Lower lobe of right lung (tissue), 2 donors: Measurements from ENCODE around the gene PCDHA3. TPM values are rescaled to one million over a fixed set of nuclear protein-coding genes. Genes with fewer than 3 reads are reported as not detected.
A peak's percentile ranks its signal among the peaks of the same experiment; 100 is the strongest.
"Not testable (repeated sequence)": the region's sequence is repeated elsewhere in the genome, so short reads cannot be mapped to it uniquely, and the experiment has no call there.

Source experiments
- ATAC-seq, 2 donors: fragments of 200-7000 bp; cut with Tn5 transposase; one replicate each; pipeline ENCODE4 v1.9.1; 2020 to 2022; ENCODE audit warnings: mild to moderate bottlenecking in 2 of 2, moderate library complexity in 2 of 2
- DNase-seq: peaks from one replicate; pipeline ENCODE4 v3.0.0-alpha.2; 2020
- H3K27ac ChIP-seq: fragments of 200-600 bp; one replicate; pipeline ENCODE4 v1.8.0; 2022
- H3K27me3 ChIP-seq: fragments of 200-600 bp; one replicate; pipeline ENCODE4 v1.8.0; 2022; ENCODE audit warnings: low read depth
- H3K36me3 ChIP-seq: fragments of 200-600 bp; one replicate; pipeline ENCODE4 v1.8.0; 2022; ENCODE audit warnings: mild to moderate bottlenecking
- H3K4me1 ChIP-seq: fragments of 200-600 bp; one replicate; pipeline ENCODE4 v1.8.0; 2022
- H3K4me3 ChIP-seq: fragments of 200-600 bp; one replicate; pipeline ENCODE4 v1.8.0; 2022; ENCODE audit warnings: mild to moderate bottlenecking
- H3K9me3 ChIP-seq: fragments of 200-600 bp; one replicate; pipeline ENCODE4 v1.8.0; 2022
- CTCF ChIP-seq: fragments of 200-600 bp; IDR thresholded peaks from one replicate; pipeline ENCODE4 v1.8.0; 2022; ENCODE audit warnings: antibody characterized with exemption, mild to moderate bottlenecking
- intact Hi-C: fragments of 100-400 bp; cut with DNase I; formaldehyde crosslinking; loops from one replicate; pipeline ENCODE4 v1.11.0; 2022
- total RNA-seq: library from RNA; stranded (reverse); fragmentation: NEBNext Ultra II Directional; extraction: Animal tissue kit (Norgen Biotek cat#: 25700); gene quantifications from one replicate; pipeline ENCODE4 v1.2.1, GENCODE V29; 2021
- donor health status: DM: no; HTN: yes; CAD: no; lungs with severe emphysema.

PCDHA3 gene
- total RNA-seq, 1 donor from 2014 or later: 0.77 TPM

GRCh38 chr5:140808889-140809291 is 8.0 kb downstream of the PCDHA3 start:
- TF ChIP-seq CTCF: no peak
- peaks cover 8% of the 10 kb centered on the region for H3K27me3 ChIP-seq
- DNase-seq: peak; percentile 48
- intact Hi-C loops: no loop called here
- no peak overlapping the region for H3K27ac ChIP-seq
- H3K36me3 ChIP-seq: no peaks in the 10 kb centered on the region
- ATAC-seq: no peak
- H3K9me3 ChIP-seq: peaks cover 10% of the 10 kb centered on the region
- no peak overlapping the region for H3K4me3 ChIP-seq
- no peaks in the 10 kb centered on the region for H3K4me1 ChIP-seq

DNA sequence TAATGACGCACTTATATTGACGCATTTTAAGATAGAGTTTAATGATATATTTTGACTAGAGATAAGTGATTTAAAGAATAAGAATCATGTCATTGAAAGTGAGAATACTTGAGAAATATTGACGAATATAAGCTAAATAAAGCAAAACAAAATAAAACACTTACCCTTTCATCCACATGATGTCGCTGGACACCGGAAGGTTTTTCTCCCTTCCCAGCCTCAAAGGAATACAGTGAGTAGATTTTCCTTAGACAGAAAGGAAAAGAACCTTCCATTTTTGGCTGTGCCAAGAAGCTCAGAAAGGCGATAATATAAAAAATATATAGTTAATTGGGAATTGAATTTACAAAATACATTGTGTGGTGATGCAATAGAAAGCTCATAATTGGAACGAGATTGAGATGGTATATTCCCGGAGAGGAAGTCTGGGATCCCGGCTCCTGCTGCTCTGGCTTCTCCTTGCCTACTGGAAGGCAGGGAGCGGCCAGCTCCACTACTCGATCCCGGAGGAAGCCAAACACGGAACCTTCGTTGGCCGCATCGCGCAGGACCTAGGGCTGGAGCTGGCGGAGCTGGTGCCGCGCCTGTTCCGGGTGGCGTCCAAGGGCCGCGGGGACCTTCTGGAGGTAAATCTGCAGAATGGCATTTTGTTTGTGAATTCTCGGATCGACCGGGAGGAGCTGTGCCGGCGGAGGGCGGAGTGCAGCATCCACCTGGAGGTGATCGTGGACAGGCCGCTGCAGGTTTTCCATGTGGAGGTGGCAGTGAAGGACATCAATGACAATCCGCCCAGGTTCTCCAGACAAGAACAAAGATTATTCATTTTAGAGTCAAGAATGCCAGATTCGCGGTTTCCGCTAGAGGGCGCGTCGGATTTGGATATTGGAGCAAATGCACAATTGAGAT is 20.8 kb downstream of the PCDHA3 start, which contains the start of gene PCDHA5:
TSS of gene PCDHA5 (plus strand) at position 239 of the 906 bp plus-strand sequence.
- DNase-seq (no peak), ATAC-seq (no peak)
- peak within 1 kb of the TSS; percentile 16 for H3K4me3 ChIP-seq
- peak; percentile 44 for TF ChIP-seq CTCF
- no peaks in the 10 kb centered on the region for H3K36me3 ChIP-seq
- no peaks in the 10 kb centered on the region for H3K9me3 ChIP-seq
- no peak within 1 kb of the TSS for H3K27ac ChIP-seq
- H3K4me1 ChIP-seq: no peaks in the 10 kb centered on the region
- H3K27me3 ChIP-seq: peaks cover 13% of the 10 kb centered on the region
- intact Hi-C loops: no loop called here

DNA sequence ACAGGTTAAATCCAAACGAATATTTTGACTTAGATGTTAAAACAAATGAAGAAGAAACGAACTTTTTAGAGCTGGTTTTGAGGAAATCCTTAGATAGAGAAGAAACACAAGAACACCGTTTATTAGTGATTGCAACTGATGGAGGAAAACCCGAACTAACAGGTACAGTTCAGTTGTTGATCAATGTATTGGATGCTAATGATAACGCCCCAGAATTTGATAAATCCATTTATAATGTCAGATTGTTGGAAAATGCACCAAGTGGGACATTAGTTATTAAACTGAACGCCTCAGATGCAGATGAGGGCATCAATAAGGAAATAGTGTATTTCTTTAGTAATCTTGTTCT is 21.4 kb downstream of the PCDHA3 start:
- no peak for ATAC-seq
- Histone ChIP-seq H3K27me3 (peaks cover 18% of the 10 kb centered on the region), H3K4me1 (no peaks in the 10 kb centered on the region), H3K27ac (no peak overlapping the region), H3K9me3 (no peaks in the 10 kb centered on the region), H3K4me3 (no peak overlapping the region), H3K36me3 (no peaks in the 10 kb centered on the region)
- intact Hi-C loops: no loop called here
- TF ChIP-seq CTCF: no peak
- no peak for DNase-seq

DNA sequence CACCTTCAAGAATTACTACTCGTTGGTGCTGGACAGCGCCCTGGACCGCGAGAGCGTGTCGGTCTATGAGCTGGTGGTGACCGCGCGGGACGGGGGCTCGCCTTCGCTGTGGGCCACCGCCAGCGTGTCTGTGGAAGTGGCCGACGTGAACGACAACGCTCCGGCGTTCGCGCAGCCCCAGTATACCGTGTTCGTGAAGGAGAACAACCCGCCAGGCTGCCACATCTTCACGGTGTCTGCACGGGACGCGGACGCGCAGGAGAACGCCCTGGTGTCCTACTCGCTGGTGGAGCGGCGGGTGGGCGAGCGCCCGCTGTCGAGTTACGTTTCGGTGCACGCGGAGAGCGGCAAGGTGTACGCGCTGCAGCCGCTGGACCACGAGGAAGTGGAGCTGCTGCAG is 22.1 kb downstream of the PCDHA3 start:
- H3K4me3 ChIP-seq, intact Hi-C loops, DNase-seq: not testable (repeated sequence)

GRCh38 chr5:140823475-140823874 is 22.6 kb downstream of the PCDHA3 start:
- H3K9me3 ChIP-seq: peaks cover 7% of the 10 kb centered on the region
- H3K4me1 ChIP-seq: no peaks in the 10 kb centered on the region
- intact Hi-C loops: no loop called here
- peaks cover 26% of the 10 kb centered on the region for H3K27me3 ChIP-seq
- H3K27ac ChIP-seq: no peak overlapping the region
- H3K36me3 ChIP-seq: no peaks in the 10 kb centered on the region
- DNase-seq (no peak), ATAC-seq (no peak)
- no peak overlapping the region for H3K4me3 ChIP-seq
- TF ChIP-seq CTCF: no peak

More for the DNA sequence above, 22.1 kb downstream of the PCDHA3 start:
- not testable (repeated sequence) for H3K27ac ChIP-seq, H3K36me3 ChIP-seq, H3K4me1 ChIP-seq, H3K9me3 ChIP-seq, ATAC-seq
- H3K27me3 ChIP-seq: peaks cover 21% of the 10 kb centered on the region

DNA sequence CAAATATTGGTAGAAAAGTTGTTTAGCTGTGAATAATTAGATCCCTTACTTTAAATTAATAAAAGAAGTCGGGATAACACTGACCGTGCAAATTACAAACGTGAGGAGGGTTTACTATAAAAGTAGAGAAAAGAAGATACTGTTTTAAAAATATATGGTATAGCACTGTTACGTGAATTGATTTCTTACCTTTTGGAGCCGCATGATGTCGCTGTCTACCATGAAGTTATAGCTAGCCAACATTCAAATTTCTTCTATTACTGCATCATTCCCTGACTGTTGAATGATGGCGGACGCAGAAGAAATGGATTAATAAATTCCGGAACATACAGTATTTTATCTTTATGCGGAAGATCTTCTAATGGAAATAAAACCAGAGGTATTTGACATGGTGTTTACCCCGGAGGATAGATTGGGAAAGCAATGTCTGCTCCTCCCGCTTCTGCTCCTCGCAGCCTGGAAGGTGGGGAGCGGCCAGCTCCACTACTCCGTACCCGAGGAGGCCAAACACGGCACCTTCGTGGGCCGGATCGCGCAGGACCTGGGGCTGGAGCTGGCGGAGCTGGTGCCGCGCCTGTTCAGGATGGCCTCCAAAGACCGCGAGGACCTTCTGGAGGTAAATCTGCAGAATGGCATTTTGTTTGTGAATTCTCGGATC is 27.0 kb downstream of the PCDHA3 start, which contains the start of gene PCDHA6:
TSS of gene PCDHA6 (plus strand) at position 257 of the 658 bp plus-strand sequence. CDS start at position 389, 132 bp downstream.
- Histone ChIP-seq H3K9me3 (peaks cover 19% of the 10 kb centered on the region), H3K4me1 (no peaks in the 10 kb centered on the region), H3K36me3 (no peaks in the 10 kb centered on the region), H3K27ac (no peak within 1 kb of the TSS), H3K4me3 (no peak within 1 kb of the TSS), H3K27me3 (peaks cover 28% of the 10 kb centered on the region)
- DNase-seq: no peak
- intact Hi-C loops: no loop called here
- no peak for ATAC-seq
- TF ChIP-seq CTCF: no peak
